ENCODE data around the gene PAIP2. TPM values are rescaled to one million over a fixed set of nuclear protein-coding genes. Genes with fewer than 3 reads are reported as not detected.
A peak's percentile ranks its signal among the peaks of the same experiment; 100 is the strongest.

Gene PAIP2, protein sequence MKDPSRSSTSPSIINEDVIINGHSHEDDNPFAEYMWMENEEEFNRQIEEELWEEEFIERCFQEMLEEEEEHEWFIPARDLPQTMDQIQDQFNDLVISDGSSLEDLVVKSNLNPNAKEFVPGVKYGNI
- 148 TPM for total RNA-seq
- long read RNA-seq, transcript PAIP2-201 (4 exons, 1,459 nt) = major isoform, 238 of 248 reads
- long read RNA-seq, partial matches to known transcripts = 0 of 248 reads
- long read RNA-seq, other reads (novel, unspliced or antisense) = 8 of 248 reads

GRCh38 chr5:139341689-139342422 is at the start of gene PAIP2:
TSS of gene PAIP2 (plus strand) at chr5:139341854. CDS start at chr5:139363785, 21,931 bp downstream.
- Histone ChIP-seq H3K9me3 (replicated peaks) (no peaks in the 10 kb centered on the region), H3K36me3 (peaks cover 11% of the 10 kb centered on the region), H3K27ac (replicated peaks) (peak within 1 kb of the TSS; percentile 97), H3K4me1 (peaks cover 52% of the 10 kb centered on the region), H3K27me3 (ENCODE audit: low read depth) (no peaks in the 10 kb centered on the region), H3K4me3 (peak within 1 kb of the TSS; percentile 94)
- intact Hi-C loops (cut with micrococcal nuclease) = no loop called here
- TF ChIP-seq CTCF (IDR thresholded peaks at IDR 0.05; ENCODE audit: borderline replicate concordance) = peak; percentile 80
- peak; percentile 98 for DNase-seq

DNA sequence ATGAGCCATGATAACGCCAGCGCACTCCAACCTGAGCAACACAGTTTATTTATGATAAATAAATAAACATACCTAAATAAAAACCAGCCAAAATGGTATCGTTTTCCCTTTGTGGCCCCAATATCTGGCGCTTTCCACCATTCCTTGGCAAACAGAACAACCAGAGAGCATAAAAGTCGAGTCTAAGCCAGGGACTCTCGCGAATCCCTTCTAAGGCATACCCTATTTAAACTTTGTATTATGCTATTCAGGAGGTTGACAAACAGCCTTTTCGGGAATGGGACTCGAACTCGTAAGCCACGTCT is 48.5 kb upstream of the PAIP2 start:
- H3K4me3 ChIP-seq = peak overlapping the region; percentile 92
- no peaks in the 10 kb centered on the region for H3K36me3 ChIP-seq
- intact Hi-C loops (cut with micrococcal nuclease) = no loop called here
- H3K27ac ChIP-seq (replicated peaks) = peak overlapping the region; percentile 99
- no peaks in the 10 kb centered on the region for H3K27me3 ChIP-seq (ENCODE audit: low read depth)
- TF ChIP-seq CTCF (IDR thresholded peaks at IDR 0.05; ENCODE audit: borderline replicate concordance) = no peak
- H3K4me1 ChIP-seq = peaks cover 50% of the 10 kb centered on the region
- no peaks in the 10 kb centered on the region for H3K9me3 ChIP-seq (replicated peaks)
- DNase-seq = no peak

DNA sequence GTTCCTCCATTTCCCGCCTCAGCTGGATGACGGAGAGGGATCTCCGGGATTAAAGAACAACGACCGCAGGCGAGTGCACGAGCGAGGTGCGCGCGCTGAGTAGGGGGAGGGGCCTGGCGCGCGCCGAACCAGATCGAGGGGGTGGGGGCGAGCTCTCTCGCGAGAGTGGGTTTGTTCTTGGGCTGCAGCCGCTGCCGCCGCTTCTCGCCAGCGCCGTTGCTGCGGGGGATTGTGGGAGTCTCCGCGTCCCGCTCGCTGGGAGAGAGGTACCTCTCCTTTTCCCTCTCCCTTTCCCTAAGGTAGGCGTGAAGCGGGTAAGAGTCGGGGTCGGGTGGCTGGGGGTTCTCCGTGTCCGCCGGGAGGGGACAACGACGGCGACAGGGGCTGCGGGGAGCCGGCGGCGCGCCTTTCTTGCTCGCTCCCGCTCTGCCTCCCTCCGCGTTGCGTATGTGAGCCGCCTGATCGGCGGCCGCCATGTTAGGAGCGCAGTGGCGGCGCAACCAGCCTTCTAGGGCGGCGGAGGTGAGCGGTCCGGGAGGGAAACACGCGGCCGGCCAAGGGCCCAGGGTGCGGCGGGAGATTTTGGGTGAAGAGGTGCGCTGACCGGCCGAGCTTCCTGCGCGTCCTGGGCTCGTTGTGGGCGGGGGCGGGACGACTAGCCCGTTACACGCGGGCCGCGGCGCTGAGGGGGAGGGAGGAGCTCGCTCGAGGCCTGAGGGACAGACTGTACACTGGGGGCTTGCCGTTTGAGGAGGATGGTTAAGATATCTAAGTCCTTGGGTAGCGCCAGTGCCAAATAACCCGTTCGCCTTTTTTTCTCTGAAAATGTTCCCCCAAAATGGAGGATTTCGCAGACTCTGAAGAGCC is 47.9 kb upstream of the PAIP2 start, which contains the start of gene MATR3:
Gene MATR3, plus strand, starts transcription at position 234 of the 867 bp plus-strand sequence. CDS start 13,676 bp downstream, outside the sequence.
- Histone ChIP-seq H3K27me3 (ENCODE audit: low read depth) (no peaks in the 10 kb centered on the region), H3K27ac (replicated peaks) (peak within 1 kb of the TSS; percentile 99), H3K36me3 (no peaks in the 10 kb centered on the region), H3K9me3 (replicated peaks) (no peaks in the 10 kb centered on the region), H3K4me1 (peaks cover 56% of the 10 kb centered on the region), H3K4me3 (peak within 1 kb of the TSS; percentile 92)
- TF ChIP-seq CTCF (IDR thresholded peaks at IDR 0.05; ENCODE audit: borderline replicate concordance) = no peak
- intact Hi-C loops (cut with micrococcal nuclease) = no loop called here
- DNase-seq = peak; percentile 97

DNA sequence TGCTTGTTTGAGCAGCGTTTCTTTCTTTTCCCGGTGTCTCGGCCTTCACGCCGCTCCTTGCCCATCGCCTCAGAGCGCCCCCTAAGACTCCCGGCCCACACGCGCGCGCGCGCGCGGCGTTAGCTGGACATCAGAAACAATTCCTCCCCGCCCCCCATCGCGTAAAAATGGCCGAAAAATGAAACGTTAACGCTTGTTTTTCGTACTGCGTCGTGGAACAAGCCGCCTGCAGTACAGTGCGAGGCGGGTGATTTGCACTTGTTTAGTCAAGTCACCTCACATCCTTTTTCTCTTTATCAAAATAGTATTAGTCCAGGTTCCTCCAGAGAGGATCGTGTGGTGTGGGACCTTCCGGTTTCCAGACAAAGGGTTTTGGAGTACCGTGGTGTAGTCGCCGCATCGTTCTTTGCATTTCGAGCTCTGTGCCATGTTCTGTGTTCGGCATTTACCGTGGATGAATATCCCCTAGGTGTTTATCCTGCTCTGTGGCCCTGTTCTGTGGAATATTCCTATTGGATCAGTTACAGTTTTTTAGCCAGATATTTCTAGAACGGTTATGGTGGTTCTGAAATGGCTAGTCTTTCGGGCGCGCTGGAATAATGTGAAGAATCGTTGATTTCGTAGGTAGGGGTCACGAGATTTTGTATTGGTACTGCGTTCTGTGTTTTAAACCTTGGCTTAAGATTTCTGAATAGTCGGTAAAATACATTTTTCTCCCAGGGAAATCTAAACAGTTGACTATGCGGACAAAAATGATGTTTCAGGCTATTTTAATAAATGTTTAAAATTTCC is 47.1 kb upstream of the PAIP2 start:
- Histone ChIP-seq H3K27me3 (ENCODE audit: low read depth) (no peaks in the 10 kb centered on the region), H3K9me3 (replicated peaks) (no peaks in the 10 kb centered on the region), H3K4me3 (peak overlapping the region; percentile 92), H3K4me1 (peaks cover 64% of the 10 kb centered on the region), H3K27ac (replicated peaks) (peak overlapping the region; percentile 99), H3K36me3 (no peaks in the 10 kb centered on the region)
- TF ChIP-seq CTCF (IDR thresholded peaks at IDR 0.05; ENCODE audit: borderline replicate concordance) = peak; percentile 30
- intact Hi-C loops (cut with micrococcal nuclease) = no loop called here
- DNase-seq = peak; percentile 78
